Endodermal cell (in vitro differentiated cells): ENCODE results near the gene C2orf92. TPM values are rescaled to one million over a fixed set of nuclear protein-coding genes. Genes with fewer than 3 reads are reported as not detected.
A peak's percentile ranks its signal among the peaks of the same experiment; 100 is the strongest.

Experiments
- DNase-seq: peaks from one replicate; pipeline ENCODE4 v3.0.0-alpha.2; 2017
- H3K27ac ChIP-seq: 2 replicates; pipeline ENCODE4 v1.5.1; 2013; ENCODE audit warnings: mild to moderate bottlenecking, low read depth, low read length, moderate library complexity
- H3K27me3 ChIP-seq: 2 replicates; pipeline ENCODE4 v1.6.1; 2013; ENCODE audit warnings: mild to moderate bottlenecking, low read length, moderate library complexity; ENCODE audit not compliant: insufficient read depth, control insufficient read depth, poor library complexity, severe bottlenecking
- H3K36me3 ChIP-seq: 2 replicates; pipeline ENCODE4 v1.7.0; 2013; ENCODE audit warnings: mild to moderate bottlenecking, low read length, moderate library complexity; ENCODE audit not compliant: control insufficient read depth, insufficient read depth
- H3K4me1 ChIP-seq: one replicate; pipeline ENCODE4 v1.7.0; 2013; ENCODE audit warnings: low read length; ENCODE audit not compliant: control insufficient read depth, insufficient read depth
- H3K4me3 ChIP-seq: 2 replicates; pipeline ENCODE4 v1.5.1; 2013; ENCODE audit warnings: mild to moderate bottlenecking, low read length, moderate library complexity
- H3K9ac ChIP-seq: 2 replicates; pipeline ENCODE4 v1.6.1; 2013; ENCODE audit warnings: mild to moderate bottlenecking, low read length, moderate library complexity; ENCODE audit not compliant: poor library complexity, severe bottlenecking; ENCODE audit errors: extremely low read depth
- H3K9me3 ChIP-seq: 2 replicates; pipeline ENCODE4 v1.6.1; 2013; ENCODE audit warnings: mild to moderate bottlenecking, low read length, moderate library complexity; ENCODE audit not compliant: control insufficient read depth
- H3K27ac Mint-ChIP-seq: 2 replicates; pipeline ENCODE4 v1.8.0; 2020; ENCODE audit warnings: mixed read lengths
- H3K27me3 Mint-ChIP-seq: 2 replicates; pipeline ENCODE4 v1.8.0; 2021; ENCODE audit warnings: mild to moderate bottlenecking, mixed read lengths; ENCODE audit not compliant: insufficient read depth
- H3K36me3 Mint-ChIP-seq: 2 replicates; pipeline ENCODE4 v1.8.0; 2020; ENCODE audit warnings: low read depth, mixed read lengths
- H3K4me1 Mint-ChIP-seq: 2 replicates; pipeline ENCODE4 v1.8.0; 2020; ENCODE audit warnings: mixed read lengths
- H3K4me3 Mint-ChIP-seq: 2 replicates; pipeline ENCODE4 v1.8.0; 2020; ENCODE audit warnings: mild to moderate bottlenecking, moderate library complexity, mixed read lengths
- H3K9me3 Mint-ChIP-seq: 2 replicates; pipeline ENCODE4 v1.8.0; 2020; ENCODE audit warnings: mild to moderate bottlenecking, mixed read lengths
- WGBS, 2 experiments: methylation state at CpG; one replicate each; pipeline versions ENCODE4 v1.1.5 to v1.1.7; 2013; ENCODE audit warnings: missing lambda C conversion rate in 2 of 2, mixed read lengths in 1 of 2; ENCODE audit not compliant: insufficient coverage in 1 of 2, insufficient read length in 1 of 2; 5-methylcytosine and 5-hydroxymethylcytosine counted together
- total RNA-seq, 2 donors: library from RNA; stranded (reverse); fragmentation: NEBNext Ultra II Directional in 1 of 2; extraction: Animal tissue kit (Norgen Biotek cat#: 25700) in 1 of 2; gene quantifications; 2 replicates in 1 of 2; 3 replicates in 1 of 2; pipeline ENCODE4 v1.2.1, GENCODE V29; 2021
- TF ChIP-seq, protein P1 (sequence below): fragments of 200-600 bp; sonication (generic); conservative IDR thresholded peaks from 2 replicates; pipeline ENCODE4 v1.5.0; 2021; ENCODE audit warnings: antibody characterized with exemption, mild to moderate bottlenecking

The C2orf92 gene
- total RNA-seq, 2 donors from 2014 or later, result 12.5 to 17.4 TPM

DNA sequence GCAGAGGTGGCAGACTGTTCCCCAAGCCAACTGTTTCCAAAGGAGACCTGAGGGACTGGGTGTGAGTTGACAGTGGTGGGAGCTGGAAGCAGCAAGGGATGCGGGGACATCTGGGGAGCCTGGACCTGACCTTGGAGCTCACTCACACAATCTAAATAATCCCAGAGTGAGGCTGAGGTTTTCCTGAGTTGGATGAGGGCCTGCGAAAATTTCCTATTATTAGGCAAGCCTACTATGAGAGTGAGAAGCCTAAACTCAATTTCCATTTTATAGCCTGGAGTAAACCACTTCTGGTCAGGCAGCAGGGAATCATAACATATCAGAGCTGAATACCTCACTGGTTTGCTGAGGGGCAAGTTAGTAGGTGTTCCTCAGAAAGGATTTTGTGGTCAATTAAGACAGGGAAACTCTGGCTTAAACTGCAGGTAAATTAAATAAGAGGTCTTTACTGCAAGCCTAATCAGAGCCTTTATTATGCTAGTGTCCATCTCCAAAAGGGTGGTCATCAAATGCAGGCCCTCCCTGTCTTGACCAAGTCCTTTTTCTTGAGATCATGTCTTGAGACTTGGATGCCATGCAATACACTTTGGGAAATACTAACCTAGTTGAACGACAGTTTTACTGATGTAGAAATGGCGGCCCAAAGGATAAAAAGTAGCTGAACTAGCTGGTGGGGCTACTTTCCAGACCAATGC lies 25.3 kb upstream of the C2orf92 start:
- Mint-ChIP-seq H3K27ac (no peak overlapping the region), H3K4me3 (no peak overlapping the region), H3K4me1 (peaks cover 14% of the 10 kb centered on the region), H3K9me3 (no peaks in the 10 kb centered on the region), H3K27me3 (no peaks in the 10 kb centered on the region), H3K36me3 (peaks cover 21% of the 10 kb centered on the region)
- no peak for DNase-seq
- H3K27me3 ChIP-seq, result no peaks in the 10 kb centered on the region
- peaks cover 5% of the 10 kb centered on the region for H3K4me1 ChIP-seq
- H3K4me3 ChIP-seq, result no peak overlapping the region
- WGBS, 2 experiments, result 91 to 100% methylated on average over 2 to 4 of the region's 4 CpGs
- no peaks in the 10 kb centered on the region for H3K9me3 ChIP-seq
- H3K27ac ChIP-seq, result no peak overlapping the region
- no peak overlapping the region for H3K9ac ChIP-seq
- H3K36me3 ChIP-seq, result peaks cover 23% of the 10 kb centered on the region
- TF ChIP-seq, protein P1, sequence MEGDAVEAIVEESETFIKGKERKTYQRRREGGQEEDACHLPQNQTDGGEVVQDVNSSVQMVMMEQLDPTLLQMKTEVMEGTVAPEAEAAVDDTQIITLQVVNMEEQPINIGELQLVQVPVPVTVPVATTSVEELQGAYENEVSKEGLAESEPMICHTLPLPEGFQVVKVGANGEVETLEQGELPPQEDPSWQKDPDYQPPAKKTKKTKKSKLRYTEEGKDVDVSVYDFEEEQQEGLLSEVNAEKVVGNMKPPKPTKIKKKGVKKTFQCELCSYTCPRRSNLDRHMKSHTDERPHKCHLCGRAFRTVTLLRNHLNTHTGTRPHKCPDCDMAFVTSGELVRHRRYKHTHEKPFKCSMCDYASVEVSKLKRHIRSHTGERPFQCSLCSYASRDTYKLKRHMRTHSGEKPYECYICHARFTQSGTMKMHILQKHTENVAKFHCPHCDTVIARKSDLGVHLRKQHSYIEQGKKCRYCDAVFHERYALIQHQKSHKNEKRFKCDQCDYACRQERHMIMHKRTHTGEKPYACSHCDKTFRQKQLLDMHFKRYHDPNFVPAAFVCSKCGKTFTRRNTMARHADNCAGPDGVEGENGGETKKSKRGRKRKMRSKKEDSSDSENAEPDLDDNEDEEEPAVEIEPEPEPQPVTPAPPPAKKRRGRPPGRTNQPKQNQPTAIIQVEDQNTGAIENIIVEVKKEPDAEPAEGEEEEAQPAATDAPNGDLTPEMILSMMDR, result no peak

DNA sequence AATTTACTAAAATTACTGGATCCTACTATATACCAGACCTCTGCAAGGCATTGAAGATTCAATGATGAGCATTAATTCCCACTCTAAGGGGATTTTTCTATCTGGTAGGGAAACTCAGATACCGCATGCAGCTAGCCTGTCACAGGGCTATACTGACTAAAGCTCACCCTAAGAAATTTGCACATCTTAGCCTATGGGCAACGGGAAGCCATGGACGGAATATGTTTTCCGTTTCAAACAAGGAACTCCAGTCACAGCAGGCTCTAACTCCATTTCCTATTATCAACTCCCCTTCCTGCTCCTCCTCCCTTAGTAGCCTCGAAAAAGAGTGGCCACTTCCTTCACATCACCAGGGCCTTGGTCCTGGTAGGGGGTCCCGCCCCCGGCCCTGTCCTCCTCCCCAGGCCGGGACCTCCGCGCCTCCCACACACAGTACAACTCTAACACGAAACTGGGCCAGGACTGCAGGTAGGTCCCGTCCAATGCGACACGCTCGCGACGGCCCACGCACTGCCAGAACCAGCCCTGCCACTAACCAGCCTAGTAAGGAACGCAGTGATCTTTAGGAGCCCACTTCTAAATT lies 24.3 kb upstream of the C2orf92 start:
- H3K36me3 ChIP-seq, result peaks cover 31% of the 10 kb centered on the region
- H3K4me1 Mint-ChIP-seq, result peaks cover 12% of the 10 kb centered on the region
- H3K27me3 ChIP-seq, result no peaks in the 10 kb centered on the region
- H3K9me3 ChIP-seq, result no peaks in the 10 kb centered on the region
- H3K4me1 ChIP-seq, result peaks cover 5% of the 10 kb centered on the region
- peak overlapping the region; percentile 83 for H3K4me3 Mint-ChIP-seq
- H3K9ac ChIP-seq, result peak overlapping the region; percentile 42
- H3K27me3 Mint-ChIP-seq, result no peaks in the 10 kb centered on the region
- TF ChIP-seq, protein P1, result no peak
- WGBS, 2 experiments, result 14 to 17% methylated on average over 13 to 19 of the region's 19 CpGs
- peaks cover 27% of the 10 kb centered on the region for H3K36me3 Mint-ChIP-seq
- H3K27ac Mint-ChIP-seq, result peak overlapping the region; percentile 98
- H3K4me3 ChIP-seq, result peak overlapping the region; percentile 95
- DNase-seq, result no peak
- H3K27ac ChIP-seq, result peak overlapping the region; percentile 45
- no peaks in the 10 kb centered on the region for H3K9me3 Mint-ChIP-seq

DNA sequence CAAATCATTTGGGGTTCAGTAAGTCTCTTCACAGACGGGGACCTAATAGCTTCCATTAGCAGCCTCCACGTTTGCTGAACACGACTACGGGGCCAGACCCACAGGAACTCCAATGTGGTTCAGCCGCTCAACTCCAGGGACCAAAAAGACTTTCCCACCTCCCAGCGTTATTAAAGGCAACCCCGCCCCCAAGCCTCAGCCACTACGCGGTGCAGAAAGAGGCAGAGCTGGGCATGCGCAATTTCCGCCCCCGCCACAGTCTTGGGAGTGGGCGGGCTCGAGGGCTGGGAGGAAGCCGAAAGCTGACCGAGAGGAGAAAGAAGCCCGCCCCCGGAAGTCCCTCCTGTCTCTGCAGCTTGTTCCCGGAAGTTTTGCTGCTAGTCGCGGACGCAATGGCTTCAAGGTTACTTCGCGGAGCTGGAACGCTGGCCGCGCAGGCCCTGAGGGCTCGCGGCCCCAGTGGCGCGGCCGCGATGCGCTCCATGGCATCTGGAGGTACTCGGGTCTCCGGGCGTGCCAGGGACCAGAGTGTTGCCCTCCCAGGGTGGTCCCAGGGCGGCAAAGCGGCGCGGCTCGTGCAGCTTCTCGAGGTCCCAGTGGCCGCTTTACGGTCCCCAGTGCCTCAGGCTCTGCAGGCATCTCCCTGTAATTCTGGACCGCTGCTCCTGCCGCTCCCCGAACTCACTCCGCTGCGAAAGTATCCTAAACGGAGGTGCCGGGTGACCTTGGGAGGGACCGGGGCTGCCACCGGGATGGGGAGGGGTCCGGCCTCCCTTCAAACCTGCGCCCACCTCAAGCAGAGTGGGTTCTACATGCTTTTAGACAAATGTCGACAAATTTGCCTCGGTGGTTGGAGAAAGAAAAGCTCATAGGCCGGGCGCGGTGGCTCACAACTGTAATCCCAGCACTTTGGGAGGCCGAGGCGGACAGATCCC lies 23.6 kb upstream of the C2orf92 start, which contains the start of gene COX5B:
Gene COX5B, plus strand, starts transcription at position 368 of the 935 bp plus-strand sequence. Its CDS starts 25 bp downstream, at position 393.
- Mint-ChIP-seq H3K27ac (peak within 1 kb of the TSS; percentile 98), H3K27me3 (no peaks in the 10 kb centered on the region), H3K9me3 (no peaks in the 10 kb centered on the region), H3K4me3 (peak within 1 kb of the TSS; percentile 83), H3K36me3 (peaks cover 29% of the 10 kb centered on the region), H3K4me1 (peaks cover 12% of the 10 kb centered on the region)
- TF ChIP-seq, protein P1, result no peak
- Histone ChIP-seq H3K4me3 (peak within 1 kb of the TSS; percentile 95), H3K27ac (peak within 1 kb of the TSS; percentile 45), H3K9me3 (no peaks in the 10 kb centered on the region), H3K4me1 (peaks cover 5% of the 10 kb centered on the region), H3K36me3 (peaks cover 31% of the 10 kb centered on the region), H3K9ac (peak within 1 kb of the TSS; percentile 81), H3K27me3 (no peaks in the 10 kb centered on the region)
- WGBS, 2 experiments, result 2 to 4% methylated on average over 43 to 63 of the region's 63 CpGs
- peak; percentile 99 for DNase-seq
